CD4-positive, alpha-beta T cell treated with Interleukin-17A for 1 hour (primary cell): ENCODE results near the gene MAGEA8.
"Not testable (repeated sequence)": the region's sequence is repeated elsewhere in the genome, so short reads cannot be mapped to it uniquely, and the experiment has no call there.

Experiments
- DNase-seq: peaks from one replicate; pipeline ENCODE4 v3.0.0-alpha.2; 2020

The MAGEA8 gene

DNA sequence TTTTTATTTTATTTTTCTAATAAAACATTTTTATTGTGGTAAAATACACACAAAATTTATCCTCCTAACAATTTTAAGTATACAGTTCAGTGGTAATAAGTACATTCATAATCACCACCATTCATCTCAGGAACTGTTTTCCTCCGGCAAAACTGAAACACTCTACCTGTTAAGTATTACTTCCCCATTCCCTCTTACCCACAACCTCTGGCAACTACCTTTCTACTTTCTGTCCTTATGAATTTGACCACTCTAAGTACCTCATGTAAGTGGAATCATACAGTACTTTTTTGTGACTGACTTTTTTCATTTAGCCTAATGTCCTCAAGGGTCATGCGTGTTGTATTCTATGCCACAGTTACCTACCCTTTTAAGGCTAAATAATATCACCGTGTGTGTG, 27.3 kb downstream of the MAGEA8 start:
- no peak for DNase-seq

GRCh38 chrX:149908727-149909126, 27.7 kb downstream of the MAGEA8 start:
- DNase-seq: no peak

- no peak for DNase-seq
These were observed 28.6 kb downstream of the MAGEA8 start for GRCh38 chrX:149909324-149910177.

GRCh38 chrX:149910178-149910695, 29.3 kb downstream of the MAGEA8 start:
- no peak for DNase-seq

GRCh38 chrX:149916745-149917392, 35.9 kb downstream of the MAGEA8 start:
- DNase-seq: peak; percentile 10

GRCh38 chrX:149923836-149924235, 42.9 kb downstream of the MAGEA8 start:
- not testable (repeated sequence) for DNase-seq

- not testable (repeated sequence) for DNase-seq
These were observed 43.5 kb downstream of the MAGEA8 start for GRCh38 chrX:149924434-149924833.

DNA sequence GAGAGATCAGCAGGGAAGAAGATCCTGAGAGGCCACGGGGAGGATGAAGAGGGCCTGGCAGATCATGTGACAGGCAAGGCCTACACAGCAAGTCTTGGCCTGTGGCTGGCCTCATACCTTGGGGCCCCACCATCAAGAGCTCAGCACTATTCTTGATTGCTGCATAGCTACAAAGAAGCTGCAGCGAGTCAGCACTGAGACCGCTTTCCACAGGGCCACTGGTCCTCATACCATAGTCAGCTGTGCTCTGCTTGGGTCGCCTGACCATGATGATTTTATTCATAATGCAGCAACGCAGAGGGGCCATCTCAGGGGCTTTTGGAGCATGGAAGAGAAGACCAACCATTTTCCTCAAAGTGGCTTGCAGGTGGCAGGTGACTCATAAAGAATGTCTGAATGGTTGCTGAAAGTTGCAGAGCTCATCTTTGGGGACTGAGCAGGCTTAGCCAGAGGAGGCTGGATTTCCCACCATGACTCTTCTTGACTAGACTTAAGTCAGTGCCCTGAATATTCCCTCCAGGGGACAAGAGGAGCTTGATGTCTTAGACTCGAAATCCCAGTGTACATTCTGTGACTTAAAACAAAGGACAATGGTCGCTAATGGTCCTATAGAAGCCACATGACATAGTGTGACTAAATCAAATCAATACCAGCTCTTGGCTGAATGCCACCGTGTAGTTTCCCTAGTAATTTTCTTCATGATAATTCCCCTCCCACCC, 46.4 kb downstream of the MAGEA8 start:
- DNase-seq: not testable (repeated sequence)

GRCh38 chrX:149927964-149928258, 46.9 kb downstream of the MAGEA8 start:
- not testable (repeated sequence) for DNase-seq

- not testable (repeated sequence) for DNase-seq
These were observed 47.7 kb downstream of the MAGEA8 start for GRCh38 chrX:149928635-149929034.

- not testable (repeated sequence) for DNase-seq
These were observed 48.4 kb downstream of the MAGEA8 start, which contains the start of gene HSFX4 for GRCh38 chrX:149929400-149929799. HSFX4 (plus strand) TSS chrX:149929573; CDS start chrX:149929645, 72 bp downstream.

DNA sequence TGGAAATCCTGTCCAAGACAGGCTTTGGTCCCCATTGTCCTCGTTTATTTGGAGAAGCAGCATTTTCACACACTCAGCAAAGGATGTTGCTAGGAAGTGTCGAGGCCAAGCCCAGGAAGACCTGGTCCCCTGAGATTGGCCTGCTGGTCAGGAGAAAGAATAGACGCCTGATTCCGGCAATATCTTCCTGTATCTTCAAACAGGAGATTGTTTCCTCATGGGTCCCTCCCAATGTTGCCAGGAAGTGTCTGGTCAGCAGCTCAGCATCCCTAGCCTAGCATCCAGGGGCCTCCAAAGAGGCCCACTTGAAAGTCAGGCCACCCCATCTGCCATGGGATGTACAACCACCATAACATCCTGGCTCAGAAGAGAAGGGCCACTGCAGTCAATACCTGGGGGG, 50.4 kb downstream of the MAGEA8 start:
- not testable (repeated sequence) for DNase-seq

GRCh38 chrX:149932150-149932549, 51.2 kb downstream of the MAGEA8 start:
- DNase-seq: not testable (repeated sequence)

DNA sequence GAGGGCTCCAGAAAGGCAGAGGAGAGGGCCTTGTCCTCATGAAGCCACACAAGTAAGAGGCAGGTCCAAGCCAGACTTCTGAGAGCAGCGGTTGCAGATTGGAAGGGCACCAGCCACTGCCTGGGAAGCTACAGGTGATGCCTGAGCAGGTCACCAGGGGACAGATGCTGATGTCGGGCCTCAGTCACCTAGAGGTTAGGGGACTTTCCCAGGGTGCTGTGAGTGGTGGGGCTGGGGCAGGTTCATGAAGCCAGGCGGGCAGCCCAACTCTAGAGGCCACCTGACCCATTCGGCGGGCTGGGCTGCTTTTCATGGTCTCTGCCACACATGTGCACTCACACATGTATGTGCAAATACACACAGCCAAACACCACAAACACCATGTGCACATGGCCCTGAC, 52.0 kb downstream of the MAGEA8 start:
- DNase-seq: not testable (repeated sequence)

DNA sequence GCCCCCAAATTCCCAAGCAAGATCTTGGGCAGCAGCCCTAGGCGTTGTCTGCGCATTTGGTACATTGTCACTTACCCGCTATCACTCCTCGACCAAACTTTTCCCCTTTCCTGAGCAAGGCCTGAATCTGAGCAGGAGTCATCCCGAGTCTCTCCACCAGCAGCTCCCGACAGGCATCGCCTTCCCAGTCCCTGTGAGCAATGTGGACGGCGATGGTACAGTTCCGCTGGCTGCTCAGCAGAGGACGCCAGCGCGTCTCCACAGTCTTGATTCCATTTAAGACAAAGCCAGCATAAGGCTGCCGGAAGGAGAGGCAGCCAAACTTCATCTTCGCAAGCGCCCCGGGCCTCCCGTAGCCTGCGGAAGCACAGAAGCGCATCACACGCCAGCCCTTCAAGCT, 52.6 kb downstream of the MAGEA8 start:
- not testable (repeated sequence) for DNase-seq
